ENCODE measurements around the gene METTL14.

DNA sequence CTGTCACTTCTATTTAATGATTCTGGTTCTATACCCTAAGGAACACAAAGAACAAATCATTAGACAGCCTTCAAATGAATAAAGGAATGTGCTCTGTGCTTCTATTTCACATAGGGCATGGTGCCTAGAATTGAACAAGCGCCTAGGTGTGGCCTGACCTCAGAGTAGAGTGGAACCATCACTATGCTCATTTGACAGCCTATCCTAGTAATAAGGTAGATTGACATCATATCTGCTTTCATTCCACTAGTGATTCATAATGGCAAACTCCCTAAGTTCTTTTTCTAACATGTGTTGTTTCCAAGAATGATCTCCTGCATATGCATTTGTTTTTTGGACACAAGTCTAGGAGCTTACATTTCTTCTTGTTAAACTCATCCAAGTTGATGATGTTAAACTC, 36.6 kb downstream of the METTL14 start:
- no peak for TF ChIP-seq POLR2AphosphoS5 (IDR thresholded peaks at IDR 0.05; ENCODE audit: low read depth, low read length)
- no peak for TF ChIP-seq POLR2A (IDR thresholded peaks at IDR 0.05; ENCODE audit: borderline replicate concordance, extremely low read depth, insufficient read depth, insufficient read length)
- TF ChIP-seq, protein P1, sequence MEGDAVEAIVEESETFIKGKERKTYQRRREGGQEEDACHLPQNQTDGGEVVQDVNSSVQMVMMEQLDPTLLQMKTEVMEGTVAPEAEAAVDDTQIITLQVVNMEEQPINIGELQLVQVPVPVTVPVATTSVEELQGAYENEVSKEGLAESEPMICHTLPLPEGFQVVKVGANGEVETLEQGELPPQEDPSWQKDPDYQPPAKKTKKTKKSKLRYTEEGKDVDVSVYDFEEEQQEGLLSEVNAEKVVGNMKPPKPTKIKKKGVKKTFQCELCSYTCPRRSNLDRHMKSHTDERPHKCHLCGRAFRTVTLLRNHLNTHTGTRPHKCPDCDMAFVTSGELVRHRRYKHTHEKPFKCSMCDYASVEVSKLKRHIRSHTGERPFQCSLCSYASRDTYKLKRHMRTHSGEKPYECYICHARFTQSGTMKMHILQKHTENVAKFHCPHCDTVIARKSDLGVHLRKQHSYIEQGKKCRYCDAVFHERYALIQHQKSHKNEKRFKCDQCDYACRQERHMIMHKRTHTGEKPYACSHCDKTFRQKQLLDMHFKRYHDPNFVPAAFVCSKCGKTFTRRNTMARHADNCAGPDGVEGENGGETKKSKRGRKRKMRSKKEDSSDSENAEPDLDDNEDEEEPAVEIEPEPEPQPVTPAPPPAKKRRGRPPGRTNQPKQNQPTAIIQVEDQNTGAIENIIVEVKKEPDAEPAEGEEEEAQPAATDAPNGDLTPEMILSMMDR (IDR thresholded peaks at IDR 0.05 in 2 of 3, conservative IDR thresholded peaks at IDR 0.05 in 1 of 3; ENCODE audit: borderline replicate concordance in 1 of 3, insufficient read depth in 1 of 3, low read depth in 2 of 3, low read length in 2 of 3), result no peak
- no peak for TF ChIP-seq EGR1 (IDR thresholded peaks at IDR 0.05; ENCODE audit: low read depth)
- no peak for TF ChIP-seq SIN3A (IDR thresholded peaks at IDR 0.05; ENCODE audit: low read depth)
- no peak for TF ChIP-seq EZH2phosphoT487 (IDR thresholded peaks at IDR 0.05; ENCODE audit: borderline replicate concordance)

Data from HCT116 (cell line).